Endothelial cell of hepatic sinusoid (primary cell): ENCODE data around the gene GRHL1.
"Not testable (repeated sequence)": the region's sequence is repeated elsewhere in the genome, so short reads cannot be mapped to it uniquely, and the experiment has no call there.

Experiments used
- in situ Hi-C: cut with HindIII; loops from 2 replicates; pipeline ENCODE4 v1.10.0; 2017; ENCODE audit warnings: low sequenced_read_pairs

Gene GRHL1

DNA sequence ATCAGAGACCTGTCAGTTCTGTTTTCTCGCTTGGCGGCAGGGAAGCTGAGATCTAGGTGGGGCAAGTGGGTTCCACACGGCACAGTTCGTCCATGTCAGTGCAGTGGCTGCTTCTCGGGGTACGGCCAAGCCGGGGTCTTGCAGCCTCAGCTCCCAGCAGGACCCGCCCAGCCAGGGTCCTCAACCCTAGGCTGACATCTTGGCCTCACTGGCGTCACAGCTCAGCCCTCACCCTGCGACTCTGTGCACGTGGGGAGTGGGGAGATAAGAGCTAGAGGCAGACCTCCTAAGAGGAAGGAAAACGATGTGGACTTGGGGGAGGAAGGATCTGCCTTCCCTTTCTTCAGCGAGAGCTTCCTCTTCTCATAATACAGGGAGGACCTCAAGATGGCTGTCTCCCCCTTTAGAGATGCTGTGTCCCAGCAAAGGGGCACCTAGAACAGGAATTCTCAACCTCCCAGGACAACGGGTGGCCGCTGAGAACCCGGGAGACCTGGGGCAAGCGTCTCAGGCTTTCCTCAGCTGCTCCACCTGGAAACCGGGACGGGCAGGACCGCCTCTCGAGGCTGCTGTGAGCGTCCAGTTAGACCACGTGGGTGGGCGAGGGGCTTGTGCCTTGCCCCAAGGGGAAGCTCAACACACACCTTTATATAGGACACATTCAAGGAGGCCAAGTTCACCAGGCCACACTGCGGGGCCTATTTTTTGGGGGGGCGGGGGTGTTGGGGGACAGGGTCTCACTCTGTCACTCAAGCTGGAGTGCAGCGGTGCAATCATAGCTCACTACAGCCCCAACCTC is 68.3 kb downstream of the GRHL1 start:
- in situ Hi-C loops, result no loop called here

DNA sequence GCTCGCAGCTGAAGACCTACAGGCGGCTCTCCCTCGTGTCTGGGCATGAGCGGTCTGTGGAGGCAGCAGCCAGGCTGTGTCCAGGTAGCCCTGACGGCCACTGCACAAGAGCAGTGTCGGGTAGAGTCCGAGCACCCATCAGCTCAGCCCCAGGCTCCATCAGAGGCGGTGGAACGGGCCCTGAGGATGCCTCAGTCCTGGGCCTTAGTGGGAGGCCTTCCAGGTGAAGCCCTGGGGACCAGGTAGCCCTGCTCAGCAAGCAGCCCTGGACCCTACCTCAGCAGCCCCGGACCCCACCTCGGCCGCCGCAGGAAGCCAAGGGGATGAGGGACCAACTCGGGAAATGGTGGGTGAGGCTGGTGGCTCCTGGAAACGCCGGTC is 70.5 kb downstream of the GRHL1 start:
- in situ Hi-C loops, result no loop called here

- in situ Hi-C loops, result no loop called here
Measured at GRCh38 chr2:10022445-10022844, 71.0 kb downstream of the GRHL1 start.

- in situ Hi-C loops, result no loop called here
Measured at GRCh38 chr2:10022966-10023662, 71.6 kb downstream of the GRHL1 start.

- in situ Hi-C loops, result loop anchor here (5.0 kb wide), 1 partner anchor 55 kb away; no protein-coding TSS in a partner anchor
Measured at GRCh38 chr2:10026940-10027569, 75.6 kb downstream of the GRHL1 start.

DNA sequence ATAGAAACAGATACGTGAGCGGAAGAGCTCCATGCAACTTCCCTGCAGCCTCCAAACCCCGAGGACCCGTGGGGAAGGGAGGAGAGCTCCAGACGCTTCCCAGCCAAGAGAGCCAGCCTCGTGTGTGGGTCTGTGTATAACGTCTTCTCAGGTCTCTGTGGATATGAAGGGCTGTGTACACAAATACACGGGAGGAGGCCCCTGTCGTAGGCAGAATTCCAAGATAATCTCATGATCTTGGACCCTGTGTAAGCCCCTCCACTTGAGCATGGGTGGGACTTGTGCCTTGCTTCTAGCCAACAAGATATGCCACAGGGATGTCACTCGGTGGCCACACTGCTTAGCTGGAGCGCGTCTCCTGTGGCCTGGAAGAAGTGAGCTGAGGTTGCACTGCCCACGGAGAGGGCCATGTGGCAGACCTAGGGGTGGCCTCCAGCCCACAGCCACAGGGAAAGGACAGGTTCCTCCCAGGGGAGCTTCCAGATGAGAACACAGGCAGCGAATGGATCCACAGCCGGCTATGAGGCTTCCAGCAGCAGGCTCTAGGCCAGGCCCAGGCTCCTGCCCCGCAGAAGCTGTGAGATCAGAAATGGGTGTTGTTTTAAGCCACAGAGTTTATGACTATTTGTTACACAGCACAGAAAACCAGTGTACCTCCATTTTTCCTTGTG is 76.3 kb downstream of the GRHL1 start:
- in situ Hi-C loops, result loop anchor here (5.0 kb wide), 1 partner anchor 55 kb away; no protein-coding TSS in a partner anchor

- in situ Hi-C loops, result loop anchor here (5.0 kb wide), 1 partner anchor 56 kb away; no protein-coding TSS in a partner anchor
Measured at GRCh38 chr2:10028407-10028987, 77.0 kb downstream of the GRHL1 start.

GRCh38 chr2:10028988-10029874 is 77.7 kb downstream of the GRHL1 start:
- in situ Hi-C loops, result loop anchor here (5.0 kb wide), 1 partner anchor 57 kb away; no protein-coding TSS in a partner anchor

GRCh38 chr2:10029875-10030223 is 78.4 kb downstream of the GRHL1 start:
- in situ Hi-C loops, result loop anchor here (5.0 kb wide), 1 partner anchor 58 kb away; no protein-coding TSS in a partner anchor

DNA sequence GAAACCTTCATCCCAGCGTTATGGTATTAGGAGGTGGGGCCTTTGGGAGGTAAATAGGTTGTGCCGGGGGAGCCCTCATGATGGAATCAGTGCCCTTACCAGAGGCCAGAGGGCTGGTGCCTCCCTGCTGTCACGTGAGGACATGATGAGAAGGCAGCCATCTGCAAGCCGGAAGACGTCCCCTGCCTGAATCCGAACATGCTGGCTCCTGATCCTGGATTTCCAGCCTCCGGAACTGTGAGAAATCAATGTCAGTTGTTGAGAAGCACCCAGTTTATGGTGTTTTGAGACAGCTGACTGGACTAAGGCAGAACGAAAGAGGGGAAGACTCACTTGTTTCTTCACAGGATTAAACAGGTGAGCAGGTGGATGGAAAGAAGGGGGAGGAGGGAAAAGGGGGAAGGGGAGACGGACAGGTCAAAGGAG is 78.8 kb downstream of the GRHL1 start:
- in situ Hi-C loops, result no loop called here

DNA sequence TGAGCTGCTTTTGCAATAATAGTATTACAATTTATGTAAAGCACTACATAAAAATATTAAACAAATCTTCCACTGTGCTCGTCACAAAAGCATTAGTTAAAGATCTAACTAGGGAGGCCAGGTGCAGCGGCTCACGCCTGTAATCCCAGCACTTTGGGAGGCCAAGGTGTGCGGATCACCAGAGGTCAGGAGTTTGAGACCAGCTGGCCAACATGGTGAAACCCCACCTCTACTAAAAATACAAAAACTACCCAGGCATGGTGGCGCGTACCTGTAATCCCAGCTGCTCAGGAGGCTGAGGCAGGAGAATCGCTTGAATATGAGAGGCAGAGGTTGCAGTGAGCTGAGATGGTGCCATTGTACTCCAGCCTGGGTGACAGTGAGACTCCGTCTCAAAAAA is 79.3 kb downstream of the GRHL1 start:
- in situ Hi-C loops, result not testable (repeated sequence)

DNA sequence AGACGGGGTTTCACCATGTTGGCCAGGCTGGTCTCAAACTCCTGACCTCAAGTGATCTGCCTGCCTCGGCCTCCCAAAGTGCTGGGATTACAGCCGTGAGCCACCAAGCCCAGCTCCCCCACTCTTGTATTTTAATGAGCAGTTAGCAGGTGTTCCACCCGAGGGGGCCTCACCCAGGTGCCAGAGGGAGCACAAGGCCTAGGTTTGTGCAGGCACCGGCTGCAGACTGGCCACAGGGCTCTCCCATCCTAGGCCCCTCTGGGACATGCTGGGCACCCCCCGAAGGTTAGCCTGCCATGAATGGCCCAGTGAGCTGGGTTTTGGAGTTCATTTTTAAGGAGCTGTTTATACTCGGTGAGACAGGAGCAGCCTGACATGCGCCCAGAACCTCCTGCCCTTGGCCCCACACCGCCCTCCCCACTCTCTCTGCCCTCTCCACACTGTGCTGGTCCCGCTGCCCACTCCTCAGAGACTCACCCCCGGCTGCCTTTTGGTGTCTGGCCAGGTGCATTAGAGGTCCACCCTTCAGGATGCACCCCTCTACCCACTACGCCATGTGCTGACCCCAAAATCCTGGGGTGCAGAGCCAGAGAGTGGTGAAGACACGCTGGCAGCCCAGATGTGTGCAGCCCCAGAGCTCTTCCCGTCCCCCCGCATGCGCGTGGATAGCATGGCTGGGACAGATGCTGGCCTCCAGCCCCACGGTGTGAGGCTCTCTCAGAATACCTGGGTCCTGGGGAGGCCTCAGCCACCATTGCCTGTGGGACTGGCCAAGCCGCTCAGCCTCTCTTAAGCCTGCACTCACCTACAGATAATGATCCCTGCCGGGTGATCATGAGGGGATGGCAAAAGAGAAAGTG is 80.6 kb downstream of the GRHL1 start:
- in situ Hi-C loops, result no loop called here

DNA sequence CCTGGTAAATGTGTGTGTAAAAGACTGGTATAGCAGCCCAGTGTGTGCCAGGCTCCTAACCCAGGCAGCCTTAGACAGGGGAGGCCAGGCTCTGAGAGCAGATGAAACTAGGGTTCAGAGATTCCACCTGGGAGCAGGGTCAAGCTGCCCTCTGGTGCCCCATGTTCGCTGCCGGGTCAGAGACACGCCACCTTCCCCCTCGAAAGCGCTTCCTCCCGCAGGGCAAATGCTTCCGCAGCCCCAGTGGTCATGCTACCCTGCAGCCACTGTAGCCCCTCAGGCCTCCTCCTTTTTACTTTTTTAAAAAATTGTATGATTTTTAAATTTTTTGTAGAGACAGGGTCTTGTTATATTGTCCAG is 81.2 kb downstream of the GRHL1 start:
- in situ Hi-C loops, result no loop called here

DNA sequence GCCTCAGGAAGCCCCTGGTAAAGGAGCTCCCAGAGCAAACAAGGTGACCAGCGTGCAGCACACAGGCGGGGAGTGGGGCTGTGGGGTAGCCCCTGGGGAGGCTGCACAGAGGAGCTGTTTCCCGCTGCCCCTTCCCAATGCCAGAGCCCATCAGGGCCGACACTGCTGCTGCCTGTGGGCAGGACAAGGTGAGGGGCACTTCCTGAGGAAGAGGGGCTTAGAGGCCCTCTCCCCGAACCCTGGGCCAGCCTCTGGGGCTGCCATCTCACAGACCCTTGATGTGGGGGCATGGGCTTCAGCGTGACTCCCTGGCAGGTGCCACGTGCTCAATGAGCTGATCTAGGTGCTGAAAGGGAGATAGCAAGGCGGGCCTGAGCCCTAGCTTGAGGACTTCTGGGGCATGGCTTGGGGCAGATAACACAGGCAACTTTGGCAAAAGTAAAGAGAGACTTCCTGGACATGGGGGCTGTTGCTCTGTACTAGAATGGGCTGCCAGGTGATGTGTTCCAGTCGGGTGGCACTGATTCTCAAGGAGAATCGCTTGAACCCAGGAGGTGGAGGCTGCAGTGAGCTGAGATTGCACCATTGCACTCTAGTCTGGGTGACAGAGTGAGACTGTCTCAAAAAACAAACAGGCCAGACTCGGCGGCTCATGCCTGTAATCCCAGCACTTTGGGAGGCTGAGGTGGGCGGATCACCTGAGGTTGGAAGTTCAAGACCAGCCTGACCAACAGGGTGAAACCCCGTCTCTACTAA is 81.9 kb downstream of the GRHL1 start:
- in situ Hi-C loops, result no loop called here

GRCh38 chr2:10034333-10035052 is 83.0 kb downstream of the GRHL1 start:
- in situ Hi-C loops, result no loop called here

DNA sequence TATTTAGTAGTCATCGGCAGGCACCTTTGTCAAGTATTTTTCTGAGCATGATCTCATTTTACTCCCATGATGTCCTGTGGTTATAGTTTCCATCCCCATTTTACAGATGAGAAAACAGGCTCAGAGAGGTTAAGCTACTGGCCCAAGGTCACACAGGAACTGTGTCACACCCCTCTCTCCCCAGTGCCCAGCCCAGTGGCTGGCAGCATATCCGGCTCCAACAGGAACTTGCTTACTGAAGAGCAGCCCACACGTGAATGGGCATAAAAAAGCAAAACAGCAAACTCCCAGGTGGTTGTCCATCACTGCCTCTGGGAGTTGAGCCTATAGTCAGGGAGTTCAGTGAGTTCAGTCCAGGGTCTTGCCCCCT is 83.5 kb downstream of the GRHL1 start:
- in situ Hi-C loops, result no loop called here

- in situ Hi-C loops, result no loop called here
Measured at GRCh38 chr2:10035633-10036032, 84.1 kb downstream of the GRHL1 start.
